GM12892 (cell line): ENCODE measurements around the gene MSANTD3.
"Not testable (repeated sequence)": the region's sequence is repeated elsewhere in the genome, so short reads cannot be mapped to it uniquely, and the experiment has no call there.

ENCODE experiments used
- DNase-seq: peaks from one replicate; pipeline ENCODE4 v3.0.0; 2011; ENCODE audit not compliant: insufficient read length
- FAIRE-seq: peaks from 2 replicates; lab custom pipeline; 2011; peaks lifted over from hg19 to GRCh38; lab: Jason Lieb, UNC
- POLR2A ChIP-seq: IDR thresholded peaks from 2 replicates; pipeline ENCODE4 v1.6.1; 2011; ENCODE audit warnings: low read depth, low read length, control low read depth
- POLR2AphosphoS5 ChIP-seq: IDR thresholded peaks from 2 replicates; pipeline ENCODE4 v1.6.1; 2011; ENCODE audit warnings: low read depth, low read length, control low read depth
- TAF1 ChIP-seq: IDR thresholded peaks from 2 replicates; pipeline ENCODE4 v1.6.1; 2011; ENCODE audit warnings: low read depth, mild to moderate bottlenecking, control low read depth, low read length, borderline replicate concordance

Gene MSANTD3

GRCh38 chr9:100411472-100412283, 15.3 kb upstream of the MSANTD3 start:
- FAIRE-seq = peak; percentile 90
- peak; percentile 82 for DNase-seq
- TF ChIP-seq POLR2A (peak; percentile 66; the same call in 1 of the 2 replicates), POLR2AphosphoS5 (no peak), TAF1 (peak; percentile 52; the same call in 1 of the 2 replicates)

GRCh38 chr9:100413839-100414420, 13.0 kb upstream of the MSANTD3 start:
- TF ChIP-seq TAF1 = no peak
- no peak for TF ChIP-seq POLR2AphosphoS5
- no peak for DNase-seq
- FAIRE-seq = no peak

DNA sequence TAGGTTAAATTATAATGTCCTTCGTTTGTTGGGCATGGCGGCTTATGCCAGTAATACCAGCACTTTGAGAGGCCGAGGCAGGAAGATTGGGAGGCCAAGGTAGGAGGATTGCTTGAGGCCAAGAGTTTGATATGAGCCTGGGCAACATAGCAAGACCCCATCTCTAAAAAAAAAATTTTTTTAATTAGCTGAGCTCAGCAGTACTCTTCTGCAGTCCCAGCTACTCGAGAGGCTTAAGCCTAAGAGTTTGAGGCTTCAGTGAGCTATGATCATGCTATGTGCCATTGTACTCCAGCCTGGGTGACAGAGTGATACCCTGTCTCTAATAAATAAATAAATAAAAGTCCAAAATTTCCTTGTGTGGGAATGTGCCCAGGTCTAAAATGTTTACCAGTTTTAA, 9.1 kb upstream of the MSANTD3 start:
- FAIRE-seq (no peak), DNase-seq (no peak)

DNA sequence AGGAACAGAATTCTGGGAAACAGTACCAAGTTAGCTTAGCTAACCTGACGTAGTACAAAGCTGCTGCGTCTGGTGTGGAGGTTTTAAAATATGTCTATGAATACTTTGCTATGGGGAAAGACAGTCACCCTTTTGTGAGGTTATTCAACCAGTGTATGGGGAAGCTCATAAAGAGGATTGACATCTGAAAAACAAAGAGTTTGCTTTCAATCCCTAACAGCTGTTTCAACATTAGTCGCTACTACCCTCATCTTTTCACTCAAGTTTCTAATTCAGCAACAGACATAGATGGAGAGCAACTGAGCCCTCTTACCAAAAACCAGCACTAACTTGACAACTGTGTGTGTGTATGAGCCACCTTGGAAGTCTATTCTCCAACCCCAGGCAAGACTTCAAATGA, 7.8 kb upstream of the MSANTD3 start:
- no peak for FAIRE-seq
- TF ChIP-seq TAF1 = no peak
- TF ChIP-seq POLR2AphosphoS5 = no peak
- TF ChIP-seq POLR2A = no peak
- DNase-seq = no peak

More for the DNA sequence above, 9.1 kb upstream of the MSANTD3 start:
- TF ChIP-seq POLR2A (no peak), POLR2AphosphoS5 (no peak), TAF1 (no peak)

- not testable (repeated sequence) for FAIRE-seq, DNase-seq
These were observed 5.8 kb upstream of the MSANTD3 start for GRCh38 chr9:100421116-100421515.

DNA sequence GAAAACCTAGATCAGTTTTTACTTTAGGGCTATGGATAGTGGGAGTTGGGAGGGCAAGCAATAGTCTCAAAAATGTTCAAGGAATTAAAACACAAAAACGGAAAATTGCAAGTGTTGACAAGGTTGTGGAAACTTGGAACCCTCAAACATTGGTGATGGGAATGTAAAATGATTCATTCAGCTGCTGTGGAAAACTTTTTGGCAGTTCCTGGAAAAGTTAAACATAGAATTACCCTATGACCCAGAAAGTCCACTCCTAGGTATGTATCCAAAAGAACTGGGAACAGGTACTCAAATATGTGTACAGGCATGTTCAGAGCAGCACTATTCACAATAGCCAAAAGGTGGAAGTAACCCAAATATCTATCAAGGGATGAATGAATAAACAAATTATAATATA, 1.2 kb upstream of the MSANTD3 start:
- FAIRE-seq = no peak
- DNase-seq = no peak
- TF ChIP-seq POLR2A (no peak), TAF1 (no peak), POLR2AphosphoS5 (no peak)

- no peak for TF ChIP-seq TAF1
- no peak for TF ChIP-seq POLR2AphosphoS5
- TF ChIP-seq POLR2A = no peak
- FAIRE-seq = no peak
- no peak for DNase-seq
These were observed 784 bp upstream of the MSANTD3 start for GRCh38 chr9:100426189-100426529.

GRCh38 chr9:100427366-100428263, 672 bp downstream of the MSANTD3 start:
- FAIRE-seq (no peak), DNase-seq (no peak)
- TF ChIP-seq POLR2A = no peak
- TF ChIP-seq POLR2AphosphoS5 = no peak
- TF ChIP-seq TAF1 = no peak

GRCh38 chr9:100428871-100429654, 2.1 kb downstream of the MSANTD3 start:
- no peak for DNase-seq
- FAIRE-seq = no peak
- TF ChIP-seq TAF1 (no peak), POLR2A (no peak), POLR2AphosphoS5 (no peak)

DNA sequence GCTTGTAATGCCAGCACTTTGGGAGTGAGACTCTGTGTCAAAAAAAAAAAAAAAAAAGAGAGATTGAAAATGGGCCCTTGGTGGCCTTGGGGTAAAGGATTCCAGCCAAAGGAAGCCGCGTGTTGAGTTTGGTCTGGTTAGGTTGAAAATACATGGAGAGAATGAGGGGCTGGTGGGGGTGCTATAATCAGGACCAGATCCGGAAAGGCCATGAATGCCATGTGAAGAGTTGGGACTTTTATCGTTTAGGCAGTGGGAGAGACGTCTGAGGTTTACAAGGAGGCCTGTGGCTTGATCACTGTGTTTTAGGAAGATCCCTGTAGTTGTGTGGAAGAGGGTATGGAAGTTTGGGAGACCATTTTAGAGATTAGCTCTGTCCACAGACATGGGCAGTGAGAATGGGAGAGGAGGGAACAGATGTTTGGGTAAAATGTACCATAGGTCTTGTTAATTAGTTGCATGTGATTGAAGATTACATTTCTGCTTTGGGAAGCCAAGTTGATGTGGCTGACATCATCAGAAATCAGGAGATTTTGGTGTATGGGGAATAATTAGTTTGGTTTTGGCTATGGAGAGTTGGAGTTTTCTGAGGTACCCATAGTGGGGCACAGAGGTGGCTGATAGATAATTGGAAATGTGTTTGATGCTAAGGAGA, 3.5 kb downstream of the MSANTD3 start:
- no peak for DNase-seq
- FAIRE-seq = no peak
- no peak for TF ChIP-seq POLR2A
- no peak for TF ChIP-seq POLR2AphosphoS5
- TF ChIP-seq TAF1 = no peak

DNA sequence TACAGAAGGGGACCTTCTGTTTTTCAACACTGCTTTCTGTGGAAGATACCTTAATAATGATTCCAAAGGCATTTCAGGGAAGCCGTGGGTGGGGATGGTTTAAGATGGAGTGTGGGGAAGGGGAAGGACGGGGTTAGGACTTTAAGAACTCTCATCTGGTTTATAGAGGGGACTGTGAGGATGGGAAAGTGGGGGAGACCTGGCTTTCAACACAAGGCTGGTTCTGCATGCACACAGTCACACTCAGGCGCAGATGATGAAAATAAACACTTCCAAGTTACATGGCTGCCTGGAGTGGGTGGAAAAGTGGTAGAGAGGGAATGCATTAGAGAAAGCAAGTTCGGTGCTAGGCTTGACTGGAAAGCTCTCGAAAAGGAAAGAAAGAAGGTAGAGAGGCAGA, 4.9 kb downstream of the MSANTD3 start:
- no peak for FAIRE-seq
- TF ChIP-seq TAF1 (no peak), POLR2A (no peak), POLR2AphosphoS5 (no peak)
- no peak for DNase-seq
